GM18502 (cell line): ENCODE data around the gene TXNRD1.

Experiments used
- ATAC-seq: cut with Tn5 transposase; IDR thresholded peaks from one replicate; pipeline ENCODE4 v1.9.1; 2021; ENCODE audit warnings: mild to moderate bottlenecking; ENCODE audit not compliant: unreplicated experiment, poor library complexity

Gene TXNRD1

DNA sequence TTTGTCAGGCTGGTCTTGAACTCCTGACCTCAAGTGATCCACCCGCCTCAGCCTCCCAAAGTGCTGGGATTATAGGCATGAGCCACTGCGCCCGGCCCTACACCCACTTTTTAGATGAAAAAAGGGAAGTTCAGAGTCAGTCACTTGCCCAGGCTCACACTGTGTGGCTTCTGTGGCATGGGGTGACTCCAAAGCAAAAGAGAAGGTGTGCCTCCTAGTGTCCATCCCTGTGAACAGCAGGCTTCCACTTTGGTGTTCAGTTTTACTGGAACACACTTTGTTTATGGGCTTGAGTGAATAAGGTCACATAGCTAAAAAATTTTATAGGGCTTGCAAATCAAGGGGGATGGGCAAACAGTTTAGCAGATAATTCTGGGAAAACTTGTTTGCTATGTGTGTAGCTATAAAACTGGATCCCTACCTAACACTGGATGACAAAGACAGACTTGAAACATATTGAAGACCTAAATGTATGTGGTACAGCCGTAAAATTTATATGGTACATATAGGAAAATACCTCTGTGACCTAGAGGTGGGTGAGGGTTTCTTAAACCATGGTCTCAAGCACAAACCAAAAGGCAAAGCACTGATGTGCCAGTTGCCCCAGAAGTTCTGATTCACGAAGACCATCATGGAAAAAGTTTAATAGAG, 142.9 kb downstream of the TXNRD1 start:
- ATAC-seq: peak; percentile 76

GRCh38 chr12:104359216-104359615, 143.6 kb downstream of the TXNRD1 start:
- no peak for ATAC-seq

- ATAC-seq: no peak
Measured at GRCh38 chr12:104360157-104360556, 144.6 kb downstream of the TXNRD1 start.

DNA sequence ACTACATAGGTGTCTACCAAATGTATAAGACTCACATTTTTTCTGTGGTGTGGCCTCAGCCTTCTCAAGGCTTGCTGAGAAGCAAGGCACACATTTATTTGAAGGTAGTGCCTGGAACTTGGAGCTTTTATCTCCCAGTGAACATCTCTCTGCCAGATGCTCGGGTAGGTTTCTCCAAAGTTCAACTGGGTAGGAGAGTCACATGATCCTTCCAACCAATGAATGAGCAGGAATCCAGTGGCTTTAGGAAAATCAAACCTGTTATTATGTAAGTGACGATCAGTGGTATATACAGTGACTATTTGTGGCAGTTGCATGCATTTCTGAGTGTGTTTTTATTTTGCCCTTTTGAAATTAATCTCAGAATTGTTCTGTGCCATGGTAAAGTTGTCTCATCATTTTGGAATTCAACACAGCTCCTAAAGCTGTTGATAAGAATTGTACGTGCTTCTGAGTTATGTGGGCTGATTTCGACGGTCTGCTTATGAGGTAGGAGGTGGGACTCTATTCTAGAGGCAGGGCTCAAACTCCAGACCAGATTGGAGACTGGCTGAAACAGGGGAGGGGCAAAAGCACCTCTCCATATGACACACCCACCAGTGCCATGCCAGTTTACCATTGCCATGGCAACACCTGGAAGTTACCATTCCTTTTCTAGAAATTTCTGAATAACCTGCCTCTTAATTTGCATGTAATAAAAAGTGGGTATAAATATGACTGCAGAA, 145.6 kb downstream of the TXNRD1 start:
- ATAC-seq: no peak

GRCh38 chr12:104365921-104366410, 150.4 kb downstream of the TXNRD1 start:
- ATAC-seq: no peak

DNA sequence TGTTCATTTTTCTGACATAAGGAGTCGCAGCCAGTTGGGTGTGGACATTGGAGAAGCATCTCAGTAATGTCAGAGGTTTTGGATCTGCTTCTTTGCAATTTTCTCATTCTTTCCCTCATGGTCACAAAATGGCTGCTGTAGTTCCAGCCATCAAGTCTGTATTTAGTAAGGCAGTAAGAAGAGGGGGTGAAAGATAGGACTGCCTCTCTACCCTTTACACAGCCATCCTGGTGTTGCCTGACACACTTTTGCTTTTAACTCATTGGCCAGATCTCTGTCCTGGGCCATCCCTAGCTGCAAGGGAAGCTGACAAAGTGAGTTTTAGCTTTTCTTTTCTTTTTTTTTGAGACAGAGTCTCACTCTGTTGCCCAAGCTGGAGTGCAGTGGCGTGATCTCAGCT, 154.1 kb downstream of the TXNRD1 start:
- no peak for ATAC-seq

DNA sequence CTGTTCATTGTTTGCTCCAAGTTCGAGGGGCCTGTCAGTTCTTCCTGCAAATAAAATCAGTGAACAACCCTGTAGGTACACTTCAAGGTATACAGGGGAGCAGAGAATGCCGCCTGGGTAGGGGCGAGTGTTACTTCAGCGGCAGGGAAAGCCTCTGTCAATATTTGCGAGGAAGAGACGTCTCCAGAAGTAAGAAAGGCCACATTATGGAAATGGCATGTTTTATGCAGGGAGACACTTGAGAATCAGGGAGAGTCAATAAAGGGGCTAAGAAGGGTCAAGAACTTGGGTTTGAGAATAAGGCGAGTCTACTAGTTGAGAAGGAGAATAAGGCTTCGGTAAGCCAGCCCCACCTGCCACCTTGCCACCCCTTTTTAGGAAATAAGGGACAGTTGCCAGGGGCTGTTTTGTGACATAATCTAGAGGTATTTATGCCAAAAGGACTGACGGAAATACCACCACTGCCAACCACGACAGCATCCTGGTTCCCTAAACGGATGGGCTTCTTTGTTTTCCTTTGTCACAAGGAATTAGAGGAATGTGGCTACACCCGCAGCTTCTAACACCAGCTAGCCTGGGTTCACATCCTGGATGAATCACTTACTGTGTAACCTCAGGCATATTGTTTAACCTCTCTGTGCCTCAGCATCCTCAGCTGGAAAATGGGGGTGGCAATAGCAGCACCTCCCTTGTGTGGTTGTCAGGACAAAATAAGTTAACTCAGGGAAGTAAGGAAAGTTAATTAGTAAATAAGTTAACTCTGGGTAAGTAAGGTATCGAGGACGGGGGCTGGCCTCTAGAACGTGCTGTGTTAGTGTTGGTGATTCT, 155.7 kb downstream of the TXNRD1 start:
- no peak for ATAC-seq

GRCh38 chr12:104372061-104372720, 156.6 kb downstream of the TXNRD1 start:
- ATAC-seq: no peak

DNA sequence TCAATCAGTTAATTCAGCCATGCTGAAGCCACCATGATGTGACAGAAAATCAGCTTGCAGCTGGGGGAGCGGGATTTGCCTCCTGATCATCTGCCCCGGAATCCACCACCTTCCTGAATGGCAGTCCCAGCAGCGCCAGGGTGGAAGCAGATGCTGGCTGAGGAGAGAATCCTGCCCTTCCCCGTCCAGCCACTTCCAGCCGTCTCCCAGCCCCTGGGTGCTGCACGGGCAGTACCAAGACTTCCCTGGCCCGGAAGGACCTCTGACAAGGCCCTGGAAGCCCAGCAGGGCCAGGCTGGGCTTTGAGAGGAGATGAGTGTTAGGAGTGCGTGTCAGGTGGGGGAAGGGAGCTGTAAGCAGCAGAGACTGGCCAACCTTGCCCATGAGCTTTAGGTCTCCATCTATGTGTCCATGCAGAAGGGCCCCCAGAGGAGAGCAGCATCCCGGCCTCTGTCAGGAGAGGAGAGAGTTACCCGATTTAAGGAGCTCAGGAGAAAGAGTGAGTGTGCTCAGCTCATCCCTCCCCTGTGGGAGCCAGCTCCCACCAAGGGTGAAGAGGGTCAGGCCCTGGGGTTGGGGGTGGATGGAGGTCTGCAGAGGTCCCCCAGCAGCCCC, 157.2 kb downstream of the TXNRD1 start:
- no peak for ATAC-seq

DNA sequence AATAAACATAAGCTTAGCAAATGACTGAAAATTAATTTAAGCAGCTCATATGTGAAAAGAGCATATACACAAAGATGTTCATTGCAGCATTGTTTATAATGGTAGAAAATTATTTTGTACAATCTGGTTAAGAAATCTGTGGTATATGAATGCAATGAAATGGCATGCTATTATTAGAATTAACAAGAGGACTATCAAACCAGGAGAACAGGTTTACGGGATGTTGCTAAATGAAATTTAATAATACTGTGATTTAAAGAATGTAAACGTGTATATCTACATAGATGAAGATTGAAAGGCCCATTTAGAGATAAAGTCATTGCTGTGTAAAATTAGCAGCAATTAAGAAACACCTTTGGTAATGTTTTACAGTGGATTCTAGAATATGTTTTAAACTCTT, 158.5 kb downstream of the TXNRD1 start:
- ATAC-seq: no peak

GRCh38 chr12:104374806-104375205, 159.2 kb downstream of the TXNRD1 start:
- no peak for ATAC-seq

- no peak for ATAC-seq
Measured at GRCh38 chr12:104375775-104376174, 160.2 kb downstream of the TXNRD1 start.

DNA sequence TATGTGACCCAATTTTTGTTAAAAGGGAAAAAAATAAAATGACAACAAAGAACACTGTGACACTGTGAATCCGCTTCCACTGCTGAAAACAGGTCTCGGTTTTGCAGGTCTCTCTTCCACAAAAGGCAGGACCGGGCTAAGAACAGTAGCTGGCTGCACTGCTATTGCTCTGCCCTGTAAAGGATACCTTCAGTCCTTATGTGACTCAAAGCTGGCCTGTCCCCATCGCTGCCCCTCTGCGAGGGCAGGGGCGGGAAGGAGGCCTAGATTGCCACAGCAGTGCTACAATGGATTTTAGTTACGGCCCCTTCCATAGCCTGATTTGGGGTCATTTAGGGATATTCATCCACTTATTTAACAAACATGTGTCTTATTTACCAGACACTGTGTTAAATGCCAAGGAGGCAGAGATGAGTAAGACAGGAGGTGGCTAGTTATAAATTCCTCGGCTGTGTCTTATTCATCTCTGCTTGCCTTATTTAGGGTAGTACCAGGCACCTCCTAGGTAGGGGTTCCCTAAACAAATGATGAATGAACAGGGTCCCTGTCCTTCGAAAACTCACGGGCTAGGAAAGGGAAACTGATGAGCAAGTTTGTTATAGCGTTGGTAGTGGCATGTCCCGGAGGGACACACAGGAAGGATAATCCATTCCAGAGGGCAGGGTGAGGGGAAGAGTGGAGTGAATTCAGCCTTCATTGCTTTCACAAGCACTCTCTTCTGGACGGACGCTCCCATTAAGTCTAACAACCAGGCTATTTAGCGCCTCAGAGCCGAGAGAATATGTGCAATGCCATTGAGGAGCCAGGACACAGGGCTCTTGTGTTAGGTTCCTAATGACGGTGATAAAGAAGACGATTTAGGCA, 161.3 kb downstream of the TXNRD1 start:
- no peak for ATAC-seq

GRCh38 chr12:104377514-104377812, 161.9 kb downstream of the TXNRD1 start:
- ATAC-seq: no peak

- ATAC-seq: no peak
Measured at GRCh38 chr12:104378427-104378826, 162.8 kb downstream of the TXNRD1 start.

- ATAC-seq: no peak
Measured at GRCh38 chr12:104381341-104381730, 165.8 kb downstream of the TXNRD1 start.

DNA sequence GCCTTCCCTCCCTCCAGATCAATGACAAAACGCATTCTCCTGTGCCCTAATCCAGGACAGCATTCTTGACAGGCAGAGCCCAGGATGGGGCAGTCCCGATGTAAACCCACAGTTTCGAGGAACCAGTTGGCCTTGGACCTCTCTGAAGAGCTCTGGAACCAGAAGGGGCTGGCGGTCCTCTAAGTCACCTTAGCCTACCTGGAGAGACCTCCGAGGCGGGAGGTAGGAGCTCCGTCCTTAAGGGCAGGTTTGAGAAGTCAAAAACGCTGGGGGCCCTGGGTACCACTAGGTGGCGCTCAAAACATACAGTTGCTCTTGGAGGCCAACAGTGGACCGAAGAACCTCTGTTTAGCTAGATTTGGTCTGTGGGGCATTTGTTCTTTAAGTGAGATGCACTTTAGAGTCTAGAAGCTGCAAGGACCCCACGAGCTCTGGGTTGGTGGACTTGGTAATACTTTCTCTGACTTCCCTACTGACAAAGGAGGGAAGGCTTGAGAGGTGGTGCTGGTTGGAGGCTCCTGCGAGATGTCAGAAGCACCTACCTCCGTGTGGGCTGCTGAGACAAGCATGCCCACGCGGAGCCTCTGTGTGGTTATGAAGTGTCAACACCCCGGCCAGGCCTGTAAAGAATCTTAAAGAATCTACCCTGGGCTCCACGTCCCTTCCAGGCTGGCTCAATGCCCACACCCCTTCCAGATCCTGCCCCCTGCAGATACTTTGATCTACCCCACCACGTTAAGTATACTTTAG, 166.3 kb downstream of the TXNRD1 start:
- peak; percentile 66 for ATAC-seq

DNA sequence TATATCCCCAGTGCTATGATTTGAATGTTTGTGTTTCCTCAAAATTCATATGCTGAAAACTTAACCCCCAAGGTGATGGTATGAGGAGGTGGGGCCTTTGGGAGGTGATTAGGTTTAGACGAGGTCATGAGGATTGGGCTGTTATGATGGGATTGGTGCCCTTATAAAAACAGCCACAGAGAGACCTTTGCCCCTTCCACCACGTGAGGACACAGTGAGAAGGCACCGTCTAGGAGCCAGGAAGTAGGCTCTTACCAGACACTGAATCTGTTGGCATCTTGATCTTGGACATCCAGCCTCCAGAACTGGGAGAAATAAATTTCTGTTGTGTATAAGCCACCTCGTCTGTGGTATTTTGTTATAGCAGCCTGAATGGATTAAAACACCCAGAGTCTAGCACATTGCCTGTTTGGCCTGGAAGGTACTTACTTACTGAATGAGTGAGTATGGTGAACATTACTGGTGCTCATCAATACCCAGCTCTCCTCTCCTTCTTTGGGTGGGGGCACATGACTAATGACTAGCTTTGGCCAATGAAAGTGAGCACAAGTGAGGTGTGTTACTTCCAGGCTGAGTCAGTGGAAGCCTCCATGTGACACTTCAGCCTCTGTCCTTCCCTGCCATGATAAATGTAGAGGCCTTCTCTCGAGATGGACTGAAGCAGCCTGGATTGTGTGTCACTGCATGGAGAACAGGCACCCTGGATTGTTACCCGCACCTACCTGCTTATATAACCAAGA, 168.7 kb downstream of the TXNRD1 start:
- ATAC-seq: no peak
